NCI-H2081 (cell line): ENCODE results near the gene LYSET.
"Not testable (repeated sequence)": the region's sequence is repeated elsewhere in the genome, so short reads cannot be mapped to it uniquely, and the experiment has no call there.

Experiments used
- DNase-seq, 2 experiments: peaks; one replicate each; lab custom pipeline; 2025; lab: John Stamatoyannopoulos, UW

The LYSET gene

DNA sequence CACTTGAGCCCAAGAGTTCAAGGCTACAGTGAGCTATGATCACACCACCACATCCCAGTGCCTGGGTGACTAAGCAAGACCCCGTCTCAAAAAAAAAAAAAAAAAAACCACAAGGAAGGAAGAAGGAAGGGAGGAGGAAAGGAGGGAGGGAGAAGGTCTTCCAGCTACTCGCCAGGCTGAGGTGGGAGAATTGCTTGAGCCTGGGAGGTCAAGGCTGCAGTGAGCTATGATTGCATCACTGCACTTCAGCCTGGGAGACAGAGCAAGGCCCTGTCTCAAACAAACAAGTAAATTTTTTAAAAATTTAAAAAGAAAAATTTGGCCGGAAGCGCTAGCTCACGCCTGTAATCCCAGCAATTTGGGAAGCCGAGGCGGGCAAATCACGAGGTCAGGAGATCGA is 16.5 kb upstream of the LYSET start:
- DNase-seq, result not testable (repeated sequence)

DNA sequence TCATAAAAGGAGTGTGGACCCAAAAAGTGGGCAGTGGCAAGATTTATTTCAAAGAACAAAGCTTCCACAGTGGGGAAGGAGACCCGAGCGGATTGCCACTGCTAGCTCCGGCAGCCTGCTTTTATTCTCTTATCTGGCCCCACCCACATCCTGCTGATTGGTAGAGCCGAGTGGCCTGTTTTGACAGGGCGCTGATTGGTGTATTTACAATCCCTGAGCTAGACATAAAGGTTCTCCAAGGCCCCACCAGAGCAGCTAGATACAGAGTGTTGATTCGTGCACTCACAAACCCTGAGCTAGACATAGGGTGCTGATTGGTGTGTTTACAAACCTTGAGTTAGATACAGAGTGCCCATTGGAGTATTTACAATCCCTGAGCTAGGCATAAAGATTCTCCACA is 15.5 kb upstream of the LYSET start:
- not testable (repeated sequence) for DNase-seq

DNA sequence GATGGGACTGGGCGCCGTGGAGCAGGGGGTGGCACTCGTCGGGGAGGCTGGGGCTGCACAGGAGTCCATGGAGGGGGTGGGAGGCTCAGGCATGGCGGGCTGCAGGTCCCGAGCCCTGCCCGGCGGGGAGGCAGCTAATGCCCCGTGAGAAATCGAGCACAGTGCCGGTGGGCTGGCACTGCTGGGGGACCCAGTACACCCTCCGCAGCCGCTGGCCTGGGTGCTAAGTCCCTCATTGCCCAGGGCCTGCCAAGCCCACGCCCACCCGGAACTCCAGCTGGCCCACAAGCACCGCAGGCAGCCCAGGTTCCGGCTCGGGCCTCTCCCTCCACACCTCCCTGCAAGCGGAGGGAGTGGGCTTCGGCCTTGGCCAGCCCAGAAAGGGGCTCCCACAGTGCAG is 15.0 kb upstream of the LYSET start:
- DNase-seq, result not testable (repeated sequence)

DNA sequence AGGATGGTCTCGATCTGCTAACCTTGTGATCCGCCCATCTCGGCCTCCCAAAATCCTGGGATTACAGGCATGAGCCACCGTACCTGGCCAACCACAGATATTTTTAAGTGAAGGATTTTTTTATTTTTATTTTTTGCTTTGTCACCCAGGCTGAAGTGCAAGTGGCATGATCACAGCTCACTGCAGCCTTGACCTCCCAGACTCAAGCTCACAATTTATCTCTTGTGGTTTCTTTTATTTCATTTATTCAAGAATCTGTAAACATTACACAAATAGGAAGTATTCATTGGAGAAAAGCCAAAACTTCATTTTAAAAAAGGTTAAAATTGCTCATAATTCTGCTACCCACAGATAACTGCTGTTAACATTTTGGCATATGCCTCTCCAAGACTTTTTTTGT is 13.7 kb upstream of the LYSET start:
- DNase-seq, result no peak

DNA sequence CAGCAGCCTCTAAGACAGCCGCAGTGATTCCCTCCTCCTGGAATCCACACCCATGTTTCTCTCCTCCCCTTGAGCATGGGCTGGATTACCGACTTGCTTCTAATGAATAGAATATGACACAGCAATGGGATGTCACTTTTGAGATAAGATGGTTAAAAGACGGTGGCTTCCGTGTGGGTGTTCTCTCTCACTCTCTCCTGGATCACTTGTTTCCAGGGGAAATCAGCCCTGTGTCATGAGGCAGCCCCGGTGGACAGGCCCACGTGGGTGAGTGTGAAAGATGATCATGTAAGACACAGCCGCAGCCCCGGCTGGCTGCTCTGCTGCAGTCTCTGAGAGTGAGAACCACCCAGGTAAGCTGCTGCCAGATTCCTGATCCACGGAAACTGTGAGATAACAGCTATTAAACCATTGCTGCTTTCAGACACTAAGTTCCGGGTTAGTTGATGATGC is 11.1 kb upstream of the LYSET start:
- no peak for DNase-seq

DNA sequence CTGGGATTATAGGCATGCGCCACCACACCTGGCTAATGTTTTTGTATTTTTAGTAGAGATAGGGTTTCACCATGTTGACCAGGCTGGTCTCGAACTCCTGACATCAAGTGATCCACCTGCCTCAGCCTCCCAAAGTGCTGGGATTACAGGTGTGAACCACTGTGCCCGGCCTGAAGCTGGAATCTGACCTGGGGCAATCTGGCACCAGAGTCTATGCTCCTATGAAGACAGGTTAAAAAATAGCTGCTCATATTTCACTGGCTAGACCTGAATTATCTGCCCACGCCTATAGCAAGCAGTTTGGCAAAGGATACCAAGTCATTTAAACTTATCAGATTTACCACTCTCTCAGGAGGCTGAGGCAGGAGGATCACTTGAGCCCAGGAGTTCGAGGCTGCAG is 10.4 kb upstream of the LYSET start:
- DNase-seq, result not testable (repeated sequence)

DNA sequence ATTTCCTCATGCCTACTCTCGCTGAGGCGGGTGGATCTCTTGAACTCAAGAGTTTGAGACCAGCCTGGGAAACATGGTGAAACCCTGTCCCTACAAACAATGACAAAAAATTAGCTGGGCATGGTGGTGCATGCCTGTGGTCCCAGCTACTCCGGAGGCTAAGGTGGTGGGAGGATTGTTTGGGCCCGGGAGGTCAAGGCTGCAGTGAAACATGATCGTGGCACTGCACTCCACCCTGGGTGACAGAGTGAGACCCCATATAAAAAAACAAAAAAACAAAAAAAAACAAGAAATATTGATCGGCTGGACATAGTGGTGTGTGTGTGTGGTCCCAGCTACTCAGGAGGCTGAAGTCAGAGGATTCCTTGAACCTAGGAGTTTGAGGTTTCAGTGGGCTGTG is 9.6 kb upstream of the LYSET start:
- DNase-seq, result no peak

DNA sequence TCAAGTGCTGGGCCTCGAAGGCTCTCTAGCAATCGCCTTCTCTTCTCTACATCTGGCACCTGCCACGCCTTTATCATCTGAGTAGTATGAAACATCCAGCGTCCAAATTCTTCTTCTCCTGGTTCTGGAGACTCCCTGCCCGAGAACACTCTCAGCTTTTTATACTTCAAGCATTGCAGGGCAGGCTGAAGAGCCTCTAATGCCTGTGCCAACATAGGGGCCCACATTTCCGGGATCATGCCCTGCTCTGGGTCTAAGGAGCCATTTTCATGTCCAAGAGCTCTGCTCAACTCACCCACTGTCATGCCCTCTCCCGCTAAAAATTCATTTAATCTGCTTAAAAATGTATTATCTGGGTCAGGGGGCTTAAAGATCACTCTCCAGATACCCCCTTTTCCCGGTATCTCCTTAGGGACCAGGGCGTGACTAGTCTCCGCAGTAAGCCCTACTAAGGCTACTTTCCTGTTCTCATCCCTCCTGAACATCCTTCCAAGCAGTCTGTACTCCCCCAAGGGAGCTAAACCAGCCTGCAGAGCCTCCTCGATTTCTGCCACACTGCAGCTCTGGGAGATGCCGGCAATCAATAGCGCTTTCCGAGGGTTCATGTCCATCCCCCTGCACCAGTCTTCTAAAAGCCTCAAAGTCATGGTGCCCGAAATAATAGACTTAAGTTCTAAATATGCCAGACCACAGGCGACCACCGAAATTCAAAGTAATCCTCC is 1.4 kb upstream of the LYSET start:
- peak in 1 of 2 experiments; percentile 9 for DNase-seq

DNA sequence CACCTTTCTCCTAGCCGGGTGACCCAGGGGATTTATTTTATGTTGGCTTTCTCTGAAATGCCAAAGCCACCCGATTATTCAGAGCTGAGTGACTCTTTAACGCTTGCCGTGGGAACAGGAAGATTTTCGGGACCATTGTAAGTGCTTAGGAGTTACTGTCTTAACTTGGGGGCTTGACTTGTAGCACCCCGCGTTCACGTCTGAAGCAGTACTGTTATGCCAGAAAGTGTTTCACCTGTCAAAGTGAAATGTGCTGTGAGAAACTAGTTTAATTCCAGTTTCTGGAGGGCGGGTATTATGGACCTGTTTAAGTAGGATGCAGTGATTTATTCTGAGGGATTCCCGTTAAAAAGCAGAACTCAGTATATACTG is 218 bp downstream of the LYSET start:
- no peak for DNase-seq

DNA sequence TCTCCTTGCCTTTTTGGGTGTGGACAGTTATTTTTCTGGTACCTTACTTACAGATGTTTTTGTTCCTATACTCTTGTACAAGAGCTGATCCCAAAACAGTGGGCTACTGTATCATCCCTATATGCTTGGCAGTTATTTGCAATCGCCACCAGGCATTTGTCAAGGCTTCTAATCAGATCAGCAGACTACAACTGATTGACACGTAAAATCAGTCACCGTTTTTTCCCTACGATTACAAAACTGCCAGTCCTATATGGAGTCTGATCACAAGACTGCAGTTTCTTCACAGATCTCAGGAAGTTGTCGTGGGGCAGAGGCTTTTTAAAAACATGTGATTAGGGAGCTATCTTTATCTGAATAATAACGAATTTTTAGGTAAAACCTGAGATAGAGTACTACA is 1.3 kb downstream of the LYSET start:
- DNase-seq, result no peak

DNA sequence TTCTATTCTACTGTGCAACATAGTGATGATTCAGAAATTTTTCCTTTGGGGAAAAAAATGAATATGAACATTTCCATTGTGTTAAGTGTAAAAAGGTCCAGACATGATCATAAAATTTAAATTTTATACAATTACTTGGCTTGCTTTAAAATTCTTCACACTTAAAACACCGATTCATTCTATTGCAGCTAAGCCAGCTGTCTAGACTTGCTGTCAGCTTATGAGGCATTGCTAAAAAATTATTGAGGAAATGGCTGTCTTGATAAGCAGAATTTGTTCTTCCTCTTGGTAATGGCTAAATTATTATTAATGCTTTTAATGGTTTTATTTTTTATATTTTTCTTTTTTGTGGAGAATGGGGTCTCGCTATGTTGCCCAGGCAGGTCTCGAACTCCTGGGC is 1.8 kb downstream of the LYSET start:
- no peak for DNase-seq

DNA sequence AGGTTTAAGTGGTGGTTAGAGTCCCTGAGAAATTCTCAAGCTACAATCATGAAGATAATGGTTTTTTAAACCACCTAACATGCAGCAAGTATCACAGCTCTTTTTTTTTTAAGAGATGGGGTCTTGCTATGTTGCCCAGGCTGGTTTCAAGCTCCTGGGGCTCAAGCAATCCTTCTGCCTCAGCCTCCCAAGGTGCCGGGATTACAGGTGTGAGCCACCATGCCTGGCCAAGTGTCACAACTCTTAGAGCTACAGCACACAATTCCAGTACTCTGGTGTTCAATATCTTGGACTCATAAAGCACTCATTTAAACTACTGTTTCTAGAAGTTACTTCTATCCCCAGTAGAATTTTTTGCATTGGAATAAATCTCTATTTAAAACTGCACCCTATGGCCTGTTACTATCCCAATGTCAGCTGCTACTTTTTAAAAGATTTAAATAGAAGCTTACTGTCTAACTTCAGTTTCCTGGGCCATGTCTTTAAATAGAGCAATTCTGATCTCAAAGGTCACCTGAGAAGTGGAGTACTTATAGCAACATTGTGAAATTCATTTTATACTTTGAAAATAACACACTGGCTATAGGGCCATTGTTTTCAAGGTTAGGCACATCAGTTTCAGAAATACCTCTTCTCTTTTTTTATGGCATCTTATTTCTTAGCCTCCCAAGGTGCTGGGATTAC is 10.3 kb downstream of the LYSET start:
- no peak for DNase-seq

DNA sequence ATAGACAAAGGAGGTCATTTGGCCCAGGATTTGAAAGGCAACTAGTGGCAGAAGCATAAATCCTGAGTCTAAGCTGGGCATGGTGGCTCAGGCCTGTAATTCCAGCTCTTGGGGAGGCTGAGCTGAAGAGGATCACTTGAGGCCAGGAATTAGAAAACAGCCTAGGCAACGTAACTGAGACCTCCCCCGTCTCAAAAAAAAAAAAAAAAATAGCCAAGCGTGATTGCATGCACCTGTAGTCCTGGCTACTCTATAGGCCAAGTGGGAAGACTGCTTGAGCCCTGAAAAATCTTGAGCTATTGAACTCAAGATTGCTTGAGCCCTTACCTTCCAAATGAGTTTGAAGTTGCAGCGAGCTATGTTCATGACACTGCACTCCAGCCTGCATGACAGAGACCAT is 13.9 kb downstream of the LYSET start:
- no peak for DNase-seq

DNA sequence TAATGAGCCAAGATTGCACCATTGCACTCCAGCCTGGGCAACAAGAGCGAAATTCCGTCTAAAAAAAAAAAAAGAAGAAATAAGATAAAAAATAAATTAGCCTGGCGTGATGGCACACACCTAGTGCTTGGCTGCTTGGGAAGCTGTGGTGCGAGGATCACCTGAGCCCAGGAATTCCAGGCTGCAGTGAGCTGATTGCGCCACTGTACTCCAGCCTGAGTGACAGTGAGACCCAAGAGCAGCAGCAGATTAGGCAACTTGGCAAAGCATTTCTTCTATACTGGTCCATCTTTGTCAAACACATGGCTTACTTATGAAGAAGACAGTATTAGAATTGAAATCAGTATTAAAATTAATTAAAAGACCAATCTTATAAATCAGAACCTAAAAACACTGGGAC is 15.4 kb downstream of the LYSET start:
- DNase-seq, result no peak

DNA sequence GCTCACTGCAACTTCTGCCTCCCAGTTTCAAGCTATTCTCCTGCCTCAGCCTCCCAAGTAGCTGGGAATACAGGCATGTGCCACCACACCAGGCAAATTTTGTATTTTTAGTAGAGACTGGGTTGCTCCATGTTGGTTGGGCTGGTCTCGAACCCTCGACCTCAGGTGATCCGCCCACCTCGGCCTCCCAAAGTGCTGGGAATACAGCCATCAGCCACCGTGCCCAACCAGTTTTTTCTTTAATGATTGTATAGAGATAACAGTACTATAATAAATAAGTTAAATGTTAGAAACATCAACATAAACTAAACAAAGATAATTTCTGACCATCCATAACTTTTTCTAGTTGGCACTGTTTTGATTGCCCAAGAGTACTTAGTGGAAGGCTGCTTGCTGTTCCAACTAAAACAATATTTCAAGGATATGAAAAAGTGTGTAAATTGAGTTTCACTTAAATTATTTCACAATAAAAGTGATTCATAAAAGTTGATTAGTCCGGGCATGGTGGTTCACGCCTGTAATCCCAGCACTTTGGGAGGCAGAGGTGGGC is 16.1 kb downstream of the LYSET start:
- no peak for DNase-seq

DNA sequence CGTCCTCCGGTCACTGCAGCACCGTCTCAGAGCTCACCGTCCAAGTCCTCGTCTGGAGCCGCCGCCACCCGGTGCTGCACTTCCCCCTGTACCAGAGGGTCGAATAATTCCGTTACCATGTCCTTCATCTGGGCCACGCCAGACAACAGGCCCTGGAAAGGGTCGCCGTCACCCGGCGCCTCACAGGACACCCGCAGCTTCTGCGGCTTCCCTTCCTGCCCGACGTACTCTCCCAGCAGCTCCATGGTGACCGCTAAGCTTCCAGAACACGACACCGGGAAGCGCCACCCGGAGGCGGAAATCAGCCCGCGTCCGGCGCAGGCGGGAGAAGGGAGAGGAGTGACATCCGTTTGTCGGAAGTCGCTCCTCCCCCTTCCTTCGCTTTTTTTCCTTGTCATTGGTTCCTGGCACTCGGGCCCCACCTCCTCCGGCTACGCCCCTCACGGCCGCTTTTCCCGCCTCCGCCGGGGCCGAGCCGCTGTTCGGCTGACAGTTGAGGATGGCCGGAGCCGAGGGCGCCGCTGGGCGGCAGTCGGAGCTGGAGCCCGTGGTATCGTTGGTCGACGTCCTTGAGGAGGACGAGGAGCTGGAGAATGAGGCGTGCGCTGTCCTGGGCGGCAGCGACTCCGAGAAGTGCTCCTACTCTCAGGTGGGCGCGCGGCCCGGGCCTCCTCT is 21.8 kb downstream of the LYSET start, which contains the start of the genes GON7 and UBR7:
TSS of gene GON7 (minus strand) at position 273 of the 675 bp plus-strand sequence. CDS start at position 245, 28 bp downstream.
TSS of gene UBR7 (plus strand) at position 464 of the 675 bp plus-strand sequence. CDS start at position 500, 36 bp downstream.
- DNase-seq, result peak; percentile 99

DNA sequence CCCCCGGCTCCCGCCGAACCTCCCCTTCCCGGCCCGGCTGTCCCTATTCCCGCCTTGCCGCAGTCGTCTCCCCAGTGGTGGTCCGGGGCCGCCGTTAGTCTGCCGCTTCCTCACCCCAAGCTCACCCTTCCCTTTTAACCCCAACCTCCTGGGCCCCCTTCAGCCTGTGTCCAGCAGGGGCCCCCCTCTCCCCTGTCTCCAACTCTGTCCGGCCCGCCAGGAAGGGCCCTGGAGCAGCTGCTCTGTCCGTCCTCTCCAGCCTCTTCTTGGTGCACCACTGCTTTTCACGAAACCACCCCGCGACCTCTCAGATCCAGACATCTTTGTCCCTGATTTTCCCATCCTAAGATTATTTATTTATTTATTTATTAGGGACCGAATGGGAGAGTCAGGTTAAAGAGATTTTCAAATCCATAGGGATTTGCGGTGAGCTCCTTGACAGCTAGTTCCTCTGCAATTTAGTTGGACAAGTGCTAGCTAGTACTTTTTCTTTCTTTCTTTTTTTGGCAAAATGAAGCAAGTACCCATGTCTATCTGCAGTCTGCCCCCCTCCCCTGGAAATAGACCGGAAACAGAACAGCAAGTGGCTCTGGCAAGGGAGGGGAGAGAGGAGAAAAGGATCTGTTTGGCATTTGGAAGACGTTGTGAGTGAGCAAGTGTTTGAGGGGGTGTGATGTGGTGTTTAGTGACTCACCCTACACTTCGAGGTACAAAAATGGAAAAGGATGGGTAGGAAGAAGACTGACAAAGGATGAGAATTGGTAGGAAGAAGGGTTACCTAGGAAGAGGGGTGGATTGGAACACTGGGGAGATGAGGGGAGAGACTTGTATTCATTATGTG is 22.6 kb downstream of the LYSET start:
- peak; percentile 44 to 55 for DNase-seq

DNA sequence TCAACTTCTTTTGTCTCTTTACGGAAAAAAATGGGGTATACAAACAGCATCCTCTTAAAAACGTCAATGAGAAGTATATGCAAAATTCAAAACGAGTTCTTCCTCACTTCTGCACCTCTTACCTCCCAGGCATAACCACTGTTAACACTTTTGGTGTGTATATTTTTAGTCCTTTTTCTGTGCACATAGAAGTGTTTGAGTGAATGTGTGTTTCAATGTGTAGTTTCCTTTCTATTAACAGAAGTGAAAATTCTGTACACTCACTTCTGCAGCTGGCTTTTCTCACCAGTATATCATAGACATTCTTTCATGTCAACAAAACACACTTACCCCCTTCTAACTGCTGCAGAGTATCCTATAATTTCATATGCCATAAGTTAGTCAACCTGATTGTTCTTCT is 27.3 kb downstream of the LYSET start:
- no peak for DNase-seq

DNA sequence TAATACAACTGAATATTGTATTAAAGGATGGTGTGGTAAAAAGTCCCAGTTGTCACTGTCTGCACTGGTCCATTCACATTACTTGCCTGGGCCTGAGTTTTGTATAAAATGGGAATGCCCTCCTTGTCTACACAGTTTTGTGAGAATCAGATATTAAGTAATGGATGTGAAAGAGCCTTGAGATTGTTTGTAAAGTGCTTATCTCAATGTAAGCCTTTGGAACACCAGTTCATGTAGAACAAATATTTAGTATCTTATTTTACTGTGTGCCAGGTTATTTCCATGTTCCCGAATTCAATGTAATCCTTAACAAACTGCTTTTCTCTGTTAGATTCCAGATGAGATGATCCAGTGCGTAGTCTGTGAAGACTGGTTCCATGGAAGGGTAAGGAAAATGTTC is 29.5 kb downstream of the LYSET start:
- no peak for DNase-seq

DNA sequence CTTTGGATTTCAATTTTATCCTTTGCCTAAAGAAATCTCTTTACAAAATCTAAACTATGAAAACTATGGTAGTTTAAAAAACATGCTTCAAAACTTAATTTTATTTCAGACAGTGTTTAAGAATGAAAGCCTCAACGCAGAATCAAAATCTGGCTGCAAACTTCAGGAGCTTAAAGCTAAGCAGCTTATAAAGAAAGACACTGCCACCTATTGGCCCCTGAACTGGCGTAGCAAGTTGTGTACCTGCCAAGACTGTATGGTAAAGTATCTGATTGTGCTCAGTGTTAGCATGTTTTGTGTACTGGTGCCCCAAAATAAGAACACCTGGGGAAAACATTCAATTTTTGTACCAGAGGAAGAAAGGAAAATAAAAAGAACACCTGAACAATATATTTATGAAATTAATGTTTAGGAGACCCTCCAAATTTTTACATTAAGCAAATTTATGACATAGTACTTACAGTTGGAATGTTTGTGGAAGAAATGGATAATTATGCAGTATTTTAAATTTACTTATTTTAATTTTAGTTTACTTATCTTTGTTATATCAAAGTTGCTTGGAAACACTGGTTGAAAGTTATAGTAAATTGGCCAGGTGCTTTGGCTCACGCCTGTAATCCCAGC is 34.1 kb downstream of the LYSET start:
- peak; percentile 72 to 73 for DNase-seq

DNA sequence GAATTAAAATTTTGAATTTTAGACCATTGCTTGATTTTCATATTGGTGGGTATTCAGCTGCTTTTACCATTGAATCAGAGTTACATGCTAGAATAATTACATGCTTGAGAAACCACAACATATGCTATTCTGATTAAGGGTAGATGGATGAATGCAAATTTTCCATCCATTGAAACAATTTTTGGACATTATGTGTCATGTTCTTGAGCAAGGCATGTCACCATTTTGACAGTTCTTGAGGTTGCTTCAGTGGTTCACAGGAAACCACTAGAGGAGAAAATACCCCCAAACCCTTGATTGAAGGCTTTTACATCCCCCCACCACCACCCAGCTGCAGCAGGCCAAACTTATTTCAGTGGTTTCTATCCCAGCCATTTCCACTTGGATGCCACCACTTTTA is 35.4 kb downstream of the LYSET start:
- no peak for DNase-seq
